SHP77 treated with DMSO at 0.1 percent for 48 hours (cell line): Measurements from ENCODE around the gene SHISA4.

Source experiments
- DNase-seq: peaks from one replicate; lab custom pipeline; 2025; lab: John Stamatoyannopoulos, UW

SHISA4 gene

DNA sequence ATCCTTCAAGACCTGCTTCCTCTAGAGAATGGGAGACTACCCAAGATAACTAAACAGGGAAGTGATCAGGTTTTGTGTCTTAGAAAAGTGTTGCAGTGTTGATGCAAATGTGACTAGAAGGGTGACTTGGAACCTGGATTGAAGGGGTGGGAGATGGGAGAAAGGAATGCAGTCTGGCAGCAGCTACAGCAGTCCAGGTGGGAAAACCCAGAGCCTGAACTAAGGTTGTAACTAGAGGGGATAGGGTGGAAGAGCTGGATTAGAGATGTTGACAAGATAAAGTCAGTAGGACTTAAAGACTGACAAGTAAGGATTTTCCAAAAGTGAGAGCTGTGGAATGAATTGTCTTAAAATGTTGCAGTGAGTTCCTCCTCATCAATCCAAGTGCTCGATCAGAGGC, 7.1 kb upstream of the SHISA4 start:
- no peak for DNase-seq

DNA sequence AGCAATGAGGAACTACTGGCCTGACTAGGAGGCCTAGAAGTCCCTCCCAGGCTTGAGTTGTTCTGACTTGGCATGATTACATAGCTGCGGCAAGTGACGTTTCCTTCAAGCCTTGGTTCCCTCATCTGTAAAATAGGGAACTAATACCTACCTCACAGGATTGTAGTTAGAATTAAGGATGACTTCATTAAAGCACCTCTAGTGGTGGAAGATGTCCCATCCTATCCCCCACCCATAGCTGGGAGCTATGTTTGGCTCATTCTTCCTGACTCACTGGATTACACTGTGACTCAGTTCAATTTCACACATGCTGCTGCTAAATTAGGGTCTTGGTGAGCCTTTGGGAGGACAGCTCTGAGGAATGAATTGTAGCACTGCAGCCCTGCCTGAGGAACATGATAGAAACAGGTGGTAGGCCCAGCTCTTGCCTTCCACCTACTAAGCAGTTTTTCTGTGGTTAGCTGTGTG, 6.0 kb upstream of the SHISA4 start:
- DNase-seq: no peak

DNA sequence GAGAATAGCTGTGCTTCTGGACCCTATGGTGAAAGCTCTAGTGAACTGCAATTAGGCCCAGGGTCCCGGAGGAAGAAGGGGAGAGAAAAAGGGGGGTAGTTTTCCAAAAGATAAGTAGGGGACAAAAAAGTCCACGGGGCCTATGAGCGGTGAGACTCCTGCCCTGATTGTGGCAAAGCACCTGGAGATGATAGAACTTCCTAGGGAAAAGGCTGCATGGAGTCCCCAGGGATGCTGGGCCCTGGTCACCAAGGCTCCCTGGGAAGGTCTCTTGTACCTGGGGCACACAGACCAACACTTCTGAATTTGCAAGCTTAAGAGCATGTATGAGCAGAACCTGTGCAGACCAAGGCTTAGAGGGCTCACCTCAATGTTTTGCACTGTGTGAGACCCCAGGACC, 5.4 kb upstream of the SHISA4 start:
- no peak for DNase-seq

DNA sequence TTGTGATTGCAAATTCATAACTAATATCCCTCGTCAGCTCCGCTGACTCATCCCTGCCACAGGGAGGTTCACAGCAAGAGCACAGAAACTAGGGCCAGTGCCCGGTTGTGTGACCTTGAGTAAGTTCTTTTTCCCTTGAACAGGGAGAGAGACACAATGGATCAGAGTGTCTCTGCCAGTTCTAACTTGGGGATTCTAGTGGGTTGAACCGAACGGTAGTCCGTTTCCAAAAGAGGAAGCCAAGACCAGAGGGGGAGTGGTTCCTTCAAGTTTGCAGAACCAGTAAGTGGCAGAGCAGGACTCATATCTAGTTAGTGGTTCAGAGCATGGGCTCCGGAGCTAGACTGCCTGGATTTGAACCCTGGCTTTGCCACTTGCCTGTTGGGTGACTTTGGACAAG, 4.9 kb upstream of the SHISA4 start:
- no peak for DNase-seq

DNA sequence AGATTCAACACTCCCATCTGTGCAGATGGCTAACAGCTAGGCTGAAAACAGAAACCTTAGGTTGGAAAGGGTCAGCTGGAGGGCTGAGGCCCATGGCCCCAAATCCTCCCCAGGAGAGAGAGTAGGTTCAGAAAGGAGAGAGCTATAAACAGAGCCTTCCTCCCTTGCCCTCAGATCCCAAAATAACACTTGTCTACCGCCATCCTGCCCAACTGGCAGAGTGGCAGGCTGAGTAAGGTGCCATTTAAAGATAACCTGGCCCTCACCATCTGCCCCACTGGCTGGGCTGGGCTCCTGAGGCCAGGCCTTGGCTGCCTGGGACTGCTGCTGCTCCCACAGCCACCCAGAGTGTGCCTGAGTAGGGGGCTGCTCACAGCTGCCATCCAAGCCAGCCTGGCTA, 4.3 kb upstream of the SHISA4 start:
- no peak for DNase-seq

DNA sequence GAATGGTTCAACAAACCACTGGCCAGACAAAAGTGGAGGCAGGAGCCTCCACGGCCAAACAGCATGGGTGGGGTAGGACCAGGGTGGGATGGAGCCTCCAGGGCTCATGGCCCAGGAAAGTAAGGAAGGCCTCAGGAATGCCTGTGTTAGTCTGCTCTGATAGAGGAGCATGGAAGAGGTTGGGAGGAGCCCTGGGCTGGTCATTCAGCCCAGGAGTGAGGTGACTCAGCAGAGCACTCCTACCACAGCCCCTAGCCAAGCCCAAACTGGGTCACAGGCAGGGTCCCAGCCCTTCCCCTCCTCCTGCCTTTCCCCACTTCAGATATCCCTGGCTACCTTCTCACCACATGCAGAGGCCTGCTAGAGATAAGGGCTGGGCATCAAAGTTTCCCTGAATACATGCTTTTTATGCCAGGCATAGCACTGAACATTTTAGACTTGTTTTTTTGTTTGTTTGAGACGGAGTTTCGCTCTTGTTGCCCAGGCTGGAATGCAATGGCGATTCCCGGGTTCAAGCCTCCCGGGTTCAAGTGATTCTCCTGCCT, 3.1 kb upstream of the SHISA4 start:
- no peak for DNase-seq

DNA sequence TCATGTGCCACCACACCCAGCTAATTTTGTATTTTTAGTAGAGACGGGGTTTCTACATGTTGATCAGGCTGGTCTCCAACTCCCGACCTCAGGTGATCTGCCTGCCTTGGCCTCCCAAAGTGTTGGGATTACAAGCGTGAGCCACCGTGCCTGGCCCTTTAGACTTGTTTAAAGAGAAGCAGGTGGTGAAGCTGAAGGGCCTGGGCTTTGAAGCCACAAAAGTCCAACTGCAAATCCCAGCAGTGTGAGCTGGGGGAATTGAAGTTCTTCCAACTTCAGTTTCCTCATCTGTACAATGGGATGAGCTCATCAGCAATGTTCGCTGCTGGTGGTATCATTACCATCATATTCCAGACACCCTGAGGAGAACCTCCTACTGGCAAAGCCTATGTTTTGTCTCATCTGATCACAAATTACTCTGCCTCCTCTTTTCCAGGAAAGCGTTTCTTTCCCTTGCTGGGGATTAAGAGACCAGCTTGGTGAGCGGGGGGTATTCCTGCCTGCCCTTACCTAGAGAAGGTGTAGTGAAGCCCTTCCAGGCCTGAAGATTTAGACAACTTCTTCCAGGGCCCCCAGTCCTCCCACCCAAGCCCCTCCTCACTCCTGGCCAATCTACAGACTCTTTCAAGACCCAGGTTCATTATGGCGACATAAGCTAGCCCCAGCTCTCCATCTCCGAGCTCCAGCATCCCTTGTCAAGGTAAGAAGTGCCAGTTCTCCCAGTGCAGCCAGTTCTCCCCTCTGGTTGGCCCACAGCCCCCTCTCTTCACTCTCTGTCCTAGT, 2.4 kb upstream of the SHISA4 start:
- DNase-seq: no peak

DNA sequence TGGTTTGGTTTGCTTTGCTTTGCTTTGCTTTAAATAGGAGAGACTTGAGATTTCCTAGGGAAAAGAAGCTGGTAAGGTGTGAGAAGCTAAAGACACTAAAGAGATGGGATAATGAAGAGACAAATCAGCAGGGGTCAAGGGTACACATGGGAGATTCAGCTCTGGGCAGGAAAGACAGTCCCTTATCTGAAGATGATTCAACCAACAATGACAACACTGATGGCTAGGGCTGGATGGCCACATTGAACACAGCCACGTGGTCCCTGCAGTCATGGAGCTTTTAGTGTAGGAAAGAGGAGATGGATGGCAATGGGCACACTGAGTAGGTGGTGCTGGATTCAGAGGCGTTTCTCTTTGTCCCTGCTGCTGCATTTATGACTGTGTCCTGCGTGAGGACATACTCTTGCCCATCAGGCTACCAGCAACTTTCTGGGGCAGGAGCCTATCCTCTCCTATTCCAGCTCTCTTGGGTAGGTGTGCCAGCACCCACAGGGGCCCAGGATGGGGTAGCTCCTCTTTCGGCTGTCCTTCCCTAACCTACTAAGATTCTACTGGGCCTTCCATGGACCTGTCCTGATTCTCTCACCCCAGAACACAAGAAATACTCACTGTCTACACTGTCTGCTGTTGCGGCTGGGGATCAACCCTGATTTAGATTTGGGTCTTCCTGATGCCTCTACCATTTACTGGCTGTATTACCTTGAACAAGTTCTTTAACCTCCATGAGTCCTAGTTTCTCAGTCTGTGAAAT, 1.4 kb upstream of the SHISA4 start:
- no peak for DNase-seq

DNA sequence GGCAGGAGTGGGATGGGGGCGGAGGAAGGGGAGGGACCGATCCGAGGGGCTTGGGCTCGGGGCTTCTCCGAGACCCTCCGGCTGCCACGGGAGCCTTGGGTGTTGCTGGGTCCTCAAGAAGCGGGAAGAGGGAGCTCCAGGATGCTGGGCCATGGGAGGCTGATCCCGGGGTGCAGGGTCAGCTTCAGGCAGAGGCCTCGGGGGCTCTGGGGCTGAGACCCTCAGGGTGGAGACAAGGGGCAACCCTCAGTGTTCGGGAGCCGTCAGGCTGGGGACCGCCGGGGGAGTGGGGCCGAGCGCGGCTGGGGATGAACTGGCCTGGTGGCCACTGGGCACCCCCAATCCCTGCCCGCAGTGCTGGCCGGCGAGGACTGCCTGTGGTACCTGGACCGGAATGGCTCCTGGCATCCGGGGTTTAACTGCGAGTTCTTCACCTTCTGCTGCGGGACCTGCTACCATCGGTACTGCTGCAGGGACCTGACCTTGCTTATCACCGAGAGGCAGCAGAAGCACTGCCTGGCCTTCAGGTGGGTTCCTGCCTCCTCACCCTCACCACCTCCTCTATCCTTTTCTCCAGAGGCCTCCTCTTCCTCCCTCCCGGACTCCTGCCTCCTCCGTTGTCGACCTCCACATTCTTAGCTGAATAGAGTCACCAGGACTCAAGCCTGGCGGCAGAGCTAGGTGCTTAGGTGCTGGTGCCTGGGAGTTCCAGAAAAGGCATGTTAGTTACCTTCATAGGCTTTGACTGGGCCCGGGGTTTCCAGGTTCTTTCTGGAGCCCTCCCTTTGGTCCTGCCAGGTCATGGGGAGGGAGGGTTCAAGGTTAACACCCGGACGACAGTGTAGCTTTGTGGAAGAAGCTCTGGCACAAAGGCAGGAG, 631 bp downstream of the SHISA4 start:
- no peak for DNase-seq

DNA sequence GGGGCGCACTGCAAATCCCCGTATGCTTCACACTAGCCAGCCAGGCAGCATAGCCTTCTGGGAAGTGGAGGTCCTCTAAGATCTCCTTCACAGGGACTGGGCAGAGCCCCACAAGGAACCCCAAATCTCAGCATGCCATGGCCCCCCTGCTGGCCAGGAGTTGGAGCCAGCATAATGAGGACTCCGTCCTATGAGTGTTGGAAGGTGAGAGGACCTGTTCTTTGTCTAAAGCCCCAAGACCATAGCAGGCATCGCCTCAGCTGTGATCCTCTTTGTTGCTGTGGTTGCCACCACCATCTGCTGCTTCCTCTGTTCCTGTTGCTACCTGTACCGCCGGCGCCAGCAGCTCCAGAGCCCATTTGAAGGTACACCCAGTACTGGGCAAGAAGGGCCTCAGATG, 1.5 kb downstream of the SHISA4 start:
- no peak for DNase-seq

DNA sequence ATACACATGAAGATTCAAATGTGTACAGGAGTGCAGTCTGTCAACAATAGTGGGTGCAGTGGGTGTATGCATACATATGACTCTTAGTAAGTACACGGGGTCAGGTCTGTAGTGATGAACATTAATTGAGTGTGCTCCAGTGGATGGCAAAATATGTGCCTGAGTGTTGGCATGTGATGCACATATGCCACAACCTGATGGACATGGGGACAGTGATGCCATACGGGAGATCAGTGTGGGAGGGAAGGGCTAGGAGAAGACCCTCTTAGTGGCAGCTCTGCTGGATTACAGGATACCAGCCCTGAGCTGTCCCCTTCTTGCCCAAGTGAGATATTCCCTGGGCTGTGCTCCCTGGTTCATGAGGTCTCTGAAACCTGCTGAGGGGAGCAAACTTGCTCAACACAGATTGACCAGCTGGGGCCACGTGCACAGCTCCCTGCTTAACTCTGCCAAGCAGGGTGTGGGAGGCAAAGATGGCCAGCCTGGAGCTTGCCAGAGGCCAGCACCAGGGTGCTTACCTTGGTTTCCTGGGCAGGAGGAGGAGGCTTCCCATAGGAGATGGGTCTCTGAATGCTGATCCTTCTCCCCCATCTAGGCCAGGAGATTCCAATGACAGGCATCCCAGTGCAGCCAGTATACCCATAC, 2.2 kb downstream of the SHISA4 start:
- no peak for DNase-seq

DNA sequence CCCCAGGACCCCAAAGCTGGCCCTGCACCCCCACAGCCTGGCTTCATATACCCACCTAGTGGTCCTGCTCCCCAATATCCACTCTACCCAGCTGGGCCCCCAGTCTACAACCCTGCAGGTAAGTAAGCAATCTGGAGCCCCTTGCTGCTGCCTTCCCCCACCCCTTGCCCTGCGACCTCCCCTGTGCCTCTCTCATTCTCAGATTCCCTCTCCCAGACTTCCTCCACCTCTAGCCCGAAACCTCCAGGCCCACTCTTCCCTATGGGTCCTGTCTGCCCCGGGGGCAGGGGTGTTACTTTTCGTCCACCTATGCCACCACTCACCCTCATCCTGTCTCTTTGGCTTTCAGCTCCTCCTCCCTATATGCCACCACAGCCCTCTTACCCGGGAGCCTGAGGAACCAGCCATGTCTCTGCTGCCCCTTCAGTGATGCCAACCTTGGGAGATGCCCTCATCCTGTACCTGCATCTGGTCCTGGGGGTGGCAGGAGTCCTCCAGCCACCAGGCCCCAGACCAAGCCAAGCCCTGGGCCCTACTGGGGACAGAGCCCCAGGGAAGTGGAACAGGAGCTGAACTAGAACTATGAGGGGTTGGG, 2.9 kb downstream of the SHISA4 start:
- no peak for DNase-seq

DNA sequence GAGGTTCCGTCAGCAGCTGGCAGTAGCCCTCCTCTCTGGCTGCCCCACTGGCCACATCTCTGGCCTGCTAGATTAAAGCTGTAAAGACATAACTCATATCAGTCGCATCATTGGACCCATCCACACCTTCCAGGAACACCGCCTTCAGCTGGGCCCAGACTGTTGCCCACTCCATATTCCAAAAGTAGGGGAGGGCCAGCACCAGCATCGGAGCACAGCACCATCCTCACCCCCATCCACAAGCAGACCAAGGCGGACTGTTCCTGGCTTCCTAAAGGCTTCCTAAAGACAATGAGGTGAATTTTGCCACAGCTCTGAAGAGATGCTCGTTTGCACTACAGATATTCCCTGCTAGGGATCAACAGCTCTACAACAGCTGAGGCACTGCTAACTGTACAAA, 3.5 kb downstream of the SHISA4 start:
- no peak for DNase-seq

DNA sequence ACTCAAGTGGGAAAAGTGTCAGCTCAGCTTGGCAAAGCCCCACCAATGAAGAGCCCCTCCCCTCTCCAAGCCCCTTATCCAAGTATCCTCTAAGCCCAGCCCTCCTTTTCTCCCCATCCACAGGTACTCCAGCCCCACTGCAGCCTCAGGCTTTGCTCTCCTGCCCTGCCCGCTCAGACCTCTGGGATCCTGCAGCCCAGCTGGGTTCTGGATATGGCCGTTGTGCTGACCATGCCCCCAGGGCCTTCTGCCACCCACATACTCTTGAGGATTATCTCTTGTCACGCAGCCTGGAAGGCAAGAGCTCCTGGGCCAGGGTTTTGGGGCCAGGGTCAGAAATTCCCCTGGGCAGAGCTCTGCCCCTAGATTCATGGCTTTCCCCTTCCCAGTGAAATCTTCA, 4.7 kb downstream of the SHISA4 start:
- no peak for DNase-seq

DNA sequence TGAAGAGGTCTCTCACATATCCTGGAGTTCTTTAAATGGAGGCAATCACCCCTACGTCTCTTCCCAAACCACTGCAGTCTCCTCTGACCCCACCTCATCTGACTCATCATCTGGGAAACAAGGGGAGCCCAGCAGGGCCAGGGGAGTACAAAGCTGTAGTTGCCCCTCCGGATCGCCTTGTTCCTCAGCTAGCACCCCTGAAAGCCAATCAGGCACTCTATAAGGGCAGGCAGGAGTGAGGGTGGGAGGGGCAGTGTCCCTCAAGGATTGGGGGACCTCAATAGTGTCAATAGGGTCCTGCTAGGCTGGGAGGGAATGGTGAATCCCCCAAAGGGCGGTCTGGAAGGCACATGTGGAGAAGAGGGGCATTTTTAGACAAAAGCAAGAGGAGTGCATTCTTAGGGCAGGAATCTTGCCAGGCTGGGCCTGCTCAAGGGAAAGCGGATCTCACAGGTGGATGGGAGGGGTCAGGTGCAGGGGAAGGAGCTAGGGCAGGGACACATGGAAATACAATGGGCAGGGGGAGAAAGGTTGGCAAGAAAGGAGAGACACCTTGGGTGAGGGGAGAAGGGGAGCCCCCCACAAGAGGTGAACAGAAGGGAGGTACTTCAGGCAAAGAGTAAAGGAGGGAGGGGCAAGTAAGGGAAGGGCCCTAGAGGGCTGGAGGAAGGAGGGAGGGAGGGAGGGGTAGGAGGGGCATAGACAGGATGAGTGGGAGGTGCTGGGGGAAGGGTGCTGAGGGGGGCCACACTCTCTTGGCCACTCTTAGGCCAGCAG, 5.8 kb downstream of the SHISA4 start:
- DNase-seq: no peak

DNA sequence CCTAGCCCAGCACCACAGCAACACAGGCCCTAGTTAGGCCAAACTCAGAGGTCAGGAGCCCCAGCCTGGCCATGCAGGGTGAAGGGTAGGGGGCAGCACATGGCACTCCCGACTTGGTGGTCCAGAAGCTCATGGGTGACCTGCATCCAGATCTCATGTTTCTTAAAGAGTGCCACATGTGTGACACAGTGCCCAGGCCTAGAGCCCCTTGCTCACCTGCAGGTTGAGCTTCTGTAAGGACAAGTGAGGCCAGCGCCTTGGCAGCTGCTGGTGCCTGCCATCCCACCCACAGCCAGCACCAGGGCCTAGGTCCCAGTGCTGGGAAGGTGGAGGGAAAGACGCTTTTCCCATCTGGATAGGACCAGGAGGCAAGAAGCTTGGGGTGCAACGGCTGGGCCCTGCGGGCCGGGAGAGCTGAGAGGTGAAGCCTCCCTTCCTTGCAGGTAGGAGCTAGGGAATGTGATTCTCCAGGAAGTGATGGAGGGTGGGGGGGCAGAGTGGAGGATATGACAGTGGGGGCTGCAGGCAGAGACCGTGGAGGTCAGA, 6.5 kb downstream of the SHISA4 start:
- no peak for DNase-seq

DNA sequence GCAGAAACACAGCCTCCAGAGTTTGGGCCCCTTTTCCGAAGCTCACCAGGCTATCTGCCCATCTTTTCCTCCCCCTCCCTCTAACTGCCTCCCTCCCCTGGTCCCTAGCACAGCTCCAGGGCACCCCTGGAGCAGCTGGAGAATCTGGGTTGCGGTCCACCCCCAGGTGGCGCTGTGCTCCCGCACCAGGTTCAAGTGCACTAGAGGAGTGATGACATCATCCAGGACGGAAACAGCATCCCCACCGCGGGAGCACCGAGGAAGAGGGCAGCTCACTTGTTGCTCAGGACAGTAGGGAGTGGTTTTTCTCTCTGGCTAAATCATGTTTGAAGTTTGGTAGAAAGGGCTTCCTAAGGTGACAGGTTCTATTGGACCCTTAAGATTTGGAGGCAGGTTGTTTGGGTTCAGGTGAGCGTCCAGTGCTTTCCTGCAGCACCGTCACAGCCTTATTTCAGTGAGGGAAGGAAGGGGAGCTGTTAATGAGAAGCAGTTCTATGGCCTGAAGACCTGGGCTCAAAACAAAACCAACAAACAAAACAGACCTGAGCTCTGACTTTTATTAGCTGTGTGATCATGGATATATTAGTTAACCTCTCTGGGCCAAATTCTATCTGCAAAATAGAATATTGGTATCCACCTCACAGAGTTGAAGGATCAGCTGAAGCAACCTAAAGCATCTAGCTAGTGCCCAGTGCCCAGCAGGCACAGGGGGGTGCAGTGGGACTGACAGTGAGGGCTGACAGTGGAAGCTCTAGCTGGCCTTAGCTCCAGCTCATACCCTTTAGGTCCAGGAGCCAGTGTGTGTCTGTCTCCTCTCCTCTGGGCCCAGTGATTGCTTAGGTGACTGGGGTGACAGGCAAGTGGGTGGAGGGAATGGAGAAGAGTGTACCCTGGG, 7.5 kb downstream of the SHISA4 start:
- peak; percentile 71 for DNase-seq

DNA sequence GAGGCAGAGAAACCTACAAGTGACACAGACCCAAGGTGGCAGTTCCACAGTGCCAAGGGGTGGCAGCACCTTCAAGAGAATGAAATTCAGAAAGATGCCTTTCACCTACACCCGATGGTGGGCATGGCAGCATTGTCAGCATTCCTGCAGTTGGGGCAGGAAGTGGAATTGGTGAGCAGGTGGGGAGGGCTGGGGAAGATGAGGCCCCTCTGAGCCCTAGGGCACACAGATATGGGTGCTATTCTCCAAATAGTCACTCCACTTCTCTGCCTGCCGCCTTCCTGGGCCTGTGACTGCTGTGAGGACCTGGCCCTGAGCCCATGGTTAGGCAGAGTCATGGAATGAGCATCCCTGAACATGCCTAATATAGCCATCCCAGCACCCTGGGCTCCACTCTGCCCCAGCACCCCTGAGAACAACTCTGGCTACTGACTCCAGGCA, 8.3 kb downstream of the SHISA4 start:
- DNase-seq: no peak

DNA sequence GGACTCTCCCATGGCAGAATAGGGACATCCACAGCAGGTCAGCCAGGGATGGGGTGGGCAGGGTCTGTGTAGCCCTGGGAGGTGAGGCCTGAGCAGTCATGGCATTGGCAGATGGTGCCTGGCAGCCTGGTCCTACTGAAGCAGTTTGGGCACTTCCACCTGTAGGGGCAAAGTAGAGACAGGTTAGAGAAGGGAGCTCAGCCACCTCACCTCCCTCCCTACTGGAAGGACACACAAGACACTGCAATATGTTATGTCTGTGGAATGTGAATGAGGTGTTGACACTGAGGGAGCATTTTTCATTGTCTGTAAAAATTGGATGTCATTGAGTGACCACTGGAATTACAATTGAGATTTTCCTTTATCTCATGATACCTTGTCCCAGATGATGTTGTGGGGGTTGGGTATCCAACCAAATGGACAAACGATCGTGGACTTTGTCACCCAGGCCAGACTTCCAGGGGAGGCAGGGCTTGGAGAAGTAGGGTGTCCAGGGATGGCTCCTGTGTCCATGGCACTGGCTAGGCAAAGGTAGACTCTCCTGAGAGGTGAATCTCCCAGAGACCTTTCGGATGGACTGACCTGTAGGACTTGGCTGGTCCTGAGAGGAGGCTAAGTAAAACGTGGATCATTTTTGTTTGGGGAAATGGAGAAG, 9.7 kb downstream of the SHISA4 start:
- no peak for DNase-seq
